HG03175 (cell line): Measurements from ENCODE around the gene OR2B2.
"Not testable (repeated sequence)": the region's sequence is repeated elsewhere in the genome, so short reads cannot be mapped to it uniquely, and the experiment has no call there.

Source experiments
- ATAC-seq: cut with Tn5 transposase; IDR thresholded peaks from one replicate; pipeline ENCODE4 v1.9.1; 2021; ENCODE audit warnings: mild to moderate bottlenecking, moderate library complexity; ENCODE audit not compliant: unreplicated experiment

Gene OR2B2

DNA sequence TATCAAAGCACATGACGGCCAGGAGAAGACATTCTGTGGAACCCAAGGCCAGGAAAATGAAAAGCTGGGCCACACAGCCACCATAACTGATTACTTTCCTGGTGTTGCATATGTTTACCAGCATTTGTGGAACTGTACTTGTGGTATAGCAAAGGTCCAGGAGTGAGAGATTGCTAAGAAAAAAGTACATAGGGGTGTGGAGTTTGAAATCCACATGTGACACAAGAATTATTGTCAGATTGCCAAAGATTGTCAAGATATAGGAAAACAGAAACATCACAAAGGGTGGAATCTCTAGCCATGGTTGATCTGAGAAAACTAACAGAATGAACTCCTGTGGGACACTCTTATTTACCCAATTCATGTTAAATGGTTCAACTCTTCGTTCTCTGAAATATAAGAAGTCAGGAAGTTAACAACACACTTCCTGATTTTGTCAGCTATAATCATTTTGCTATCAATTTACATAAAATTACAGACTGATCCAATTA lies at the start of gene OR2B2:
Gene OR2B2 (minus strand): TSS at position 441 of the 491 bp plus-strand sequence. CDS start 77 bp downstream, at position 364.
- no peak for ATAC-seq

DNA sequence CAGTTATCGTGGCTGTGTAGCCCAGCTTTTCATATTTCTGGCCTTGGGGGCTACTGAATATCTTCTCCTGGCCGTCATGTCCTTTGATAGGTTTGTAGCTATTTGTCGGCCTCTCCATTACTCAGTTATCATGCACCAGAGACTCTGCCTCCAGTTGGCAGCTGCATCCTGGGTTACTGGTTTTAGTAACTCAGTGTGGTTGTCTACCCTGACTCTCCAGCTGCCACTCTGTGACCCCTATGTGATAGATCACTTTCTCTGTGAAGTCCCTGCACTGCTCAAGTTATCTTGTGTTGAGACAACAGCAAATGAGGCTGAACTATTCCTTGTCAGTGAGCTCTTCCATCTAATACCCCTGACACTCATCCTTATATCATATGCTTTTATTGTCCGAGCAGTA lies 45.3 kb upstream of the OR2B2 start:
- no peak for ATAC-seq

DNA sequence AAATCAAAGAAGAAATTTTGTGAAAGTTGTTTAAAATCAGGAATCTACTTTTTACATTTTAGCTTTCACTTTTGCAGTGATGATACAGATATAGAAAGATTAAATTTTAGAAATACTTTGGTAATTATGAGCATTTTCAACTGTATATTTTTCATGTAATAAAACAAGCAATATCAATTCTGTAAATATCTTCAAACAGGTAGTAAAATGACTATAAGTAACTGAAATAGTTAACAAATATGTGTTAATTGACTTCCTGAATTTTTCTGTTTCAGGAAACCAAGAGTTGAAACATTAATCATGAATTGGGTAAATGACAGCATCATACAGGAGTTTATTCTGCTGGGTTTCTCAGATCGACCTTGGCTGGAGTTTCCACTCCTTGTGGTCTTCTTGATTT lies 44.7 kb upstream of the OR2B2 start, which contains the start of gene OR2B6:
Gene OR2B6 (plus strand): TSS at position 301 of the 400 bp plus-strand sequence. CDS start 0 bp downstream, at position 301.
- ATAC-seq, result no peak

DNA sequence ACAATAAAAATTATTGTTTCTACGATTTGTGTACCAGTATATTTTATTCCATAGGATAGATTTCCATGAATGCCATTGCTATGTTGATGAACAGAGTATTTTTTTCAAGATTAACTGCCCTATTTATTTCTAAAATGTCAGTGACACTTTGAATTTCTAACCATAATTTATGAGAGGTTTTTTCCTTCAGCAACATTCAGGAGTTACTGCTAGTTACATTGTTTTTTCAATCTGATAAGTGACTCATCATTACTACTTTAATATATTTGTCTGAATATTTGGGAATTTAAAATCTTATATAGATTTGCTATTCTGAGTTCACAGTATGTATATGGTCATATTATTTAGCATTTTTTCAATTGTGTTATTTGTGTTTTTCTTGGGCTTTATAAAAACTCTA lies 38.8 kb upstream of the OR2B2 start:
- ATAC-seq, result no peak

DNA sequence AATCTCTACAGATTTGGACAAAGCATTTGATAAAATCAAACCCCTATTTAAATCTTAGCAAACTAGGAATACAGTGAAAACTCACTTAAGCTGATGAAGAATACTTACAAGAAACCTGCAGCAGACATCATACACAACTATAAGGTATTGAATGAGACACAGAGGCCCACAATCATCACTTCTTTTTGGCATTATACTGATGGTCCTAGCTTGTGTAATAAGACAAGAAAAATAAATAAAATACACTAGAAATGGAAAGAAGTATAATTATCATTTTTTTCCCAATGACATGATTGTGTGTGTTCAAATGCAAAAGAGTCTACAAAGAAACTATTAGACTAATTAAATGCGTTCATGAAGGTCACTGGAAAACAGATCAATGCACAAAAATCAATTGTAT lies 36.0 kb upstream of the OR2B2 start:
- ATAC-seq, result no peak

DNA sequence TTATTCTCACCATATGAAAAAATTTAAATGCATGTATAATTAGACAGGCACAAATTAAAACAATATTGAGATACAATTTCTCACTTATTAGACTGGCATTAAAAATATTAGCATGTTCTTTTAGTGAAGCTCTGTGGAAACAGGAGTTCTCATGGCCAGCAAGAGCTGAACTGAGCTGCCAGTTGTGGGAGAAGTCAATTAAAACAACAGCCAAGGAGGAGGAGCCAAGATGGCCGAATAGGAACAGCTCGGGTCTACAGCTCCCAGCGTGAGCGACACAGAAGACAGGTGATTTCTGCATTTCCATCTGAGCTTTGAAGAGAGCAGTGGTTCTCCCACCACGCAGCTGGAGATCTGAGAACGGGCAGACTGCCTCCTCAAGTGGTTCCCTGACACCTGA lies 30.9 kb upstream of the OR2B2 start:
- ATAC-seq, result not testable (repeated sequence)

DNA sequence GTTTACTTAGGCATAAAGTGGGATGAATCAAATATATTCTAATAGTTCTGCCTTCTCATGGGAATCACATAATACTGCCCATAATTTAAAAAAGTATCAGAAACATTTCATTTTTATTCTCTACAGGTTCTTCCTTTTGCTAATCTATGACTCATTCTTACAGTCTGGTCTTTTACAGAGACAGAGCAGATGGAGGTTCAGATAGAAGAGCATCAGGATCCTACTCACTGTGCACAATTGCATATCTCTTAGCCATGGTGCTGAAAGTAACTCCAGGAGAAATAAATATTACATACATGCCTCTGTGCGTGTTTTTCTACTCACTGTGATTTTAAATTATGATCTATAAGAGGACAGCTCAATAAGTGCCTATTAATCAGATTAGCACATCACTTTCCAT lies 28.6 kb upstream of the OR2B2 start:
- no peak for ATAC-seq

DNA sequence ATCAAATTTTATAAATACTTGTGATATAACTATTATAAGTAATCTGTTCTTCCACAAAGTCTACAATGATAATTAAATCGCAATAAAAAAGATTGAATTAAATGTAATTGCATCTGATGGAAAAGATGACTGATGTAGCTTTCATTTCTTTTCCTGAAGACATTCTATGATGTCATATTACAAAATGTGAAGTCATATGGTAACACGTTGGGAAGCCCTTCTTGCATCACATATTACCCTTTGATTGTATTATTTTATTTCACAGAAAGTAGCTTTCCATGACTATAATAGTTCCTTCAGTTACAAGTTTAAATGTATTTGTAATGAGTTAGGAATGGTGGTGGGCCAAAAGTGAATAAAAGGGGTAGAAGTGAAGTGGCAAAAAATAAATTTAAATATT lies 19.0 kb upstream of the OR2B2 start:
- ATAC-seq, result no peak

DNA sequence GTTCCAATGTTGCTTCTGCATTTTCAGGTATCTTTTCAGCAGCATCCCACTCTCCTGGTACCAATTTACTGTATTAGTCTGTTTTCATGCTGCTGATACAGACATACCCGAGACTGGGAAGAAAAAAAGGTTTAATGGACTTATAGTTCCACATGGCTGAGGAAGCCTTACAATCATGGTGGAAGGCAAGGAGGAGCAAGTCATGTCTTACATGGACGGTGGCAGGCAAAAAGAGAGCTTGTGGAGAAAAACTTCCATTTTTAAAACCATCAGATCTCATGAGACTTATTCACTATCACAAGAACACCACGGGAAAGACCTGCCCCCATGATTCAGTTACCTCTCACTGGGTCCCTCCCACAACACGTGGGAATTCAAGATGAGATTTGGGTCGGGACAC lies 17.7 kb upstream of the OR2B2 start:
- ATAC-seq, result not testable (repeated sequence)

DNA sequence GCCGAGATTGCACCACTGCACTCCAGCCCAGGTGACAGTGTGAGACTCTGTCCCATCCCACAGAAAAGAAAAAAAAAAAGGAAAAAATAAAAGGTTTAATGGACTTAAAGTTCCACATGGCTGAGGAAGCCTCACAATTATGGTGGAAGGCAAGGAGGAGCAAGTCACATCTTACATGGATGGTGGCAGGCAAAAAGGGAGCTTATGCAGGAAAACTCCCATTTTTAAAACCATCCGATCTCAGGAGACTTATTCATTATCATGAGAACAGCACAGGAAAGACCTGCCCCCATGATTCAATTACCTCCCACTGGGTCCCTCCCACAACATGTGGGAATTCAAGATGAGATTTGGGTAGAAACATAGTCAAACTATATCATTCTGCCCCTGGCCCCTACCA lies 15.8 kb upstream of the OR2B2 start:
- not testable (repeated sequence) for ATAC-seq

DNA sequence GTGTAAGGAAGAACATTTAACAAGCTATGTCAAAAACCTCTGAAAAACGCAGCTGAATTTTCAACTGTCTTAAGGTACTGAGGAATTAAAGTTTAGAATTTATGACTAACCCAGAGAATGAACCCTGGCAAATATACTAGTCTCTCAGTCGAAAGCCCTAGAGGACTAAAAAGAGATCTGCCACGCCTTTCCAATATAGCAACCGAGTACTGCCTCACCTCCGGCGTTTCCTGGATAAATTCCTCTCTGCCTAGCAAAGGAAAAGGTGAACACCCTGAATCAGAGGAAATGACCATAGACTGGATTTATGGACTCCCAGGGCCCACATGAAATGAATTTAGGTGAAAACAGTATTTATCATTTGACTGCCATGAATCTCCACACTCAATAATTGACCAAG lies 12.0 kb upstream of the OR2B2 start:
- no peak for ATAC-seq

DNA sequence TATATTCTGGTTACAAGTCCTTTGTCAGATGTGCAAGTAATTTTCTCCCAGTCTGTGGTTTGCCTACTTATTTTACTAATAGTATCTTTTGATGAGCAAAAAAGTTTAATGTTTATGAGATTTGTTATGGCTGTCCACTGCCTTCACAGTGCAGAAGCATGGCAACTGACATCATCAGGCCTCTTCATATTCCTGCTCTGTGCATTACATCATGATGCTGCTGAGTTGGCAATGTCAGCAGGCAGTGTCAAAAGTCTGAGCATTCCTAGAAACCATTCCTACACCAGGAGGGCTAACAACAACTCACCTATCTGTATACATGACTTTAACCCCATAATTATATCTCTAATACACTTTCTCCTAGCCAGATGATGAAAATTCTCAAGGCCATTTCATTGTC lies 10.8 kb upstream of the OR2B2 start:
- no peak for ATAC-seq

DNA sequence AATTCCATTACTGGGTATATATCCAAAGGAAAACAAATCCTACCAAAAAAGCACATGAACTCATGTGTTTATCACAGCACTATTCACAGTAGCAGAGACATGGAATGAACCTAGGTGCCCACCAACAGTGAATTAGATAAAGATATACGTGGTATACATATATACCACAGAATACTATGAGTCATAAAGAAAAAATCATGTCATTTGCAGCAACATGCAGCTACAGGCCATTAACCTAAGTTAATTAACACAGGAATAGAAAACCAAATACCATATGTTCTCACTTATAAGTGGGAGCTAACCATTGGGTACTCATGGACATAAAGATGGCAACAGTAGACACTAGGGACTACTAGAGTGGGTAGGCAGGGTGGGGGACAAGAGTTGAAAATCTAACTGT lies 4.2 kb downstream of the OR2B2 start:
- no peak for ATAC-seq

DNA sequence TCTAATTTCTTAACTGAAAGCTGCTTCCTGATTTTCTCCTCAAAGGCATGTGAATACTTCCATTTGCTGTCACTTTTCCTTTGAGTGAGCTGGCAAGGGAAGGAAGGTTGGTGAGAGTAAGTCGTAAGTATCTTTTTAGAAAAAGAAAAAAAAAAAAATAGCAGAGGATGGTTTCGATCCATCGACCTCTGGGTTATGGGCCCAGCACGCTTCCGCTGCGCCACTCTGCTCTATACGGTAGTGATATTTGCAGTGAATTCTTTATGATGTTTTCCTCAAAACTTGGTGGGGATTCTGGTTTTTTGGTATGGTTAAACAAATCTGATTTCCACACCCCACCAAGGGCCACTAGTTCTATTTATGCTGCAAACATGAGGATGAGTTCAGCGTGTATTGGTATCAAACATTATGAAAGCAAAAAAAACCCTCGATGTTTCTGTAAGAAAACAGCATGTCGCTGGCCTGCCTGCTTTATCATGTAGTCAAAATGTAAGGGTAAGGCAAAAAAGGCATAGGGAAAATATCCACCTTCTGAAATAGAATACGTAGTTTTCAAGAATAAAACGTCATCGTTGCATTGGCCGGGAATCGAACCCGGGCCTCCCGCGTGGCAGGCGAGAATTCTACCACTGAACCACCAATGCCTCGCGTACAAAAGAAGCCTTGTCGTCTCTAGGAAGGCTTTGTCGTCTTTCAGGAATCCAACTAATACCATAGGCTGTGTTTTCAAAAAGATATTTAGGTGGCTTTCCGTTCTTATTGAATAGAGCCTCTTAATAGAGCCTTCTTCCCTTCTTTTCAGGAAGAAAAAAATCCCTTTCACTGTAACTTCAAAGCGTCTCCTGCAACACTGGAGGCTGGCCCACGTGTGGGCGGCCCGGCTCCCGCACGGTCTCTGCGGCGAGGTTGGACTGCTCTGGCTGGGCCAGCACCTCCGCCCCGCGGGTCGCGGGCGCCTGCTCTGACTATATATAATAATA lies 9.6 kb downstream of the OR2B2 start:
- ATAC-seq, result peak; percentile 73

DNA sequence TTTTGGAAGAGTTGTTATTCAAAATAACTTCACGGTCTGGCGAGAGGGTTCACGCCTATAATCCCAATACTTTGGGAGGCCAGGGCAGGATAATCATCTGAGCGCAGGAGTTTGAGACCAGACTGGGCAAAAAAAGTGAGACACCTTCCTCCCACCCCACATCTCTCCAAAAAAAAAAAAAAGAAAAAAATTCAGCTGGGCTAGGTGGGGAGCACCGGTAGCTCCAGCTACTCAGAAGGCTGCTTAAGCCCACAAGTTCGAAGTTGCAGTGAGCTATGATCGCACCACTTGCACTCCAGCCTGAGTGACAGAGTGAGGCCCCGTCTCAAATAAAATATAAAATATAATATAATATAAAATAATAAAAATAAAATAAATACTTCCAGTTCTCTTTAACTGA lies 10.4 kb downstream of the OR2B2 start:
- ATAC-seq, result no peak

DNA sequence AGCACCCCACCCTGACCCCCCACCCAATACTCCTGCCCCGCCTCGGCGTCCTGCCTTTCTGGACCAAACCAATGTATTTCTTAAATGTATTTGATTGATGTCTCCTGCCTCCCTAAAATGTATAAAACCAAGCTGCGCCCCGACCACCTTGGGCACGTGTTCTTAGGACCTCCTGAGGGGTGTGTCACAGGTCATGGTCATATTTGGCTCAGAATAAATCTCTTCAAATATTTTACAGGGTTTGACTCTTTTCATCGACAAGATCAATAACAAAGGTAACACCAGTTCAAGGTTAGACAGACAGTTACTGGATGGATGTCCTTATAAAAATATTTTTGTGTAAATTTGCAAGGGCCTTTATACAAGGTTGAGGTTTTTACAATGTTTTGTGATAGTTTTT lies 12.0 kb downstream of the OR2B2 start:
- not testable (repeated sequence) for ATAC-seq

DNA sequence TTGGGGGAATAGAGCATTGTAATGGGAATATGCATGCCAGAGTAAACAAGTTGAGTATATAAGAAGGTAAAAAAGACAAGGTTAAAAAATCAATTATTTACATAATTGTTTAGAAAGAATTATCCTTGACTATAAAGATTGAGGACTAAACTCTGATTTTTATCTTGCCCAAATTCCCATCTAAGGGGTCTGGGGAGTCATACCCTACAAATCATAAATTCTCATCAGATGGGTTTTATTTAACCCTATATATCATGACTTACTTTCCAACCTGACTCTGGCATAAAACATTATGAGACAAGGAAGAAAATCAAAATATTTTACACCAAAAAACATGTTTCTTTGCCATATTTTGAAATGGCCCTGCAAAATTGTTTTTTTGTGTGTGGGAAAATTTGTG lies 12.7 kb downstream of the OR2B2 start:
- no peak for ATAC-seq

DNA sequence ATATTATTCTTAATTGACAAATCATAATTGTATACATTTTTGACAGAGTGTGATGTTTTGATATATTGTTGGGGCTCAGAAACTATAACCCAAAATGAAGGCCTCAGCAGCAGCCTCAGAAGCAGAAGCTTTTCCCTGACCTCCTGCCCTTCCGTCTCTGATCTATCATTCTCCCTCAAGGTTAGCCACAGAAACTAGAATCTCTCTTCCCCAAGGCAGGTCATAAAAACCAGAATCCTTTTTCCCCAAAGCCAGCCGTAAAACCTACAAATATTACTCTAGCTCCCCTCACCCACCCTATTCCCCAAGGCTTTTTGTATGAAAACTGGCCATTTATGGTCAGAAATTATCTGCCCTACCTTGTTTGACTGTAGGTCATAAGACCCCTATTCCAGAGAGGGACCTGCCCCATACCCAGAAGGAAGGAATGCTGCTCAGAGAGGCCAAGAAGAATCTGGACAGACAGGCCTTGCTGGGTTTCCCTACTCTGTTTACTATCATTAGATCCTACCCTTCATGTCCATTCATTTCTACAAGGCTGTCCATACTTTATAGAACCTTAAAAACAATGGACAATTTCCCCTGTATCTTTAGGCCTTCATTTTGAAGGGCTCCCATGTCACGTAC lies 14.5 kb downstream of the OR2B2 start:
- ATAC-seq, result no peak

DNA sequence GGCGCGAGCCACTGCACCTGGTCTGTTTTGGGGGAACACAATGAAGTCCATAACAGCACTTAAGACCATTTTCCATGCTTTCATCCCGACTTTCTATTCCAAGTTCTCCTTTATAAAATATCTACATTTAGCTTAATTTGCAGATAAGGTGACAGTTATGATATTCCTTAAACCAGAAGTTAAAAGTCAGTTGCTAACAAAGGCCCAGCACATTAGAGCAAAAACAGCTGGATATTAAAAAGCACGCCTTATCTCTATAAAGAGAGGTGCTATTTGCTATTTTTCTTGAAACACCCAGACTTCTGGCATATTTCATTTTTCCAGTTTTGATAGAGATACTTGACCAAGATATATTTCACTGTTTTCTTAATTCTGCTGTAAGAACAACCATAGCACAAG lies 15.8 kb downstream of the OR2B2 start:
- ATAC-seq, result no peak

DNA sequence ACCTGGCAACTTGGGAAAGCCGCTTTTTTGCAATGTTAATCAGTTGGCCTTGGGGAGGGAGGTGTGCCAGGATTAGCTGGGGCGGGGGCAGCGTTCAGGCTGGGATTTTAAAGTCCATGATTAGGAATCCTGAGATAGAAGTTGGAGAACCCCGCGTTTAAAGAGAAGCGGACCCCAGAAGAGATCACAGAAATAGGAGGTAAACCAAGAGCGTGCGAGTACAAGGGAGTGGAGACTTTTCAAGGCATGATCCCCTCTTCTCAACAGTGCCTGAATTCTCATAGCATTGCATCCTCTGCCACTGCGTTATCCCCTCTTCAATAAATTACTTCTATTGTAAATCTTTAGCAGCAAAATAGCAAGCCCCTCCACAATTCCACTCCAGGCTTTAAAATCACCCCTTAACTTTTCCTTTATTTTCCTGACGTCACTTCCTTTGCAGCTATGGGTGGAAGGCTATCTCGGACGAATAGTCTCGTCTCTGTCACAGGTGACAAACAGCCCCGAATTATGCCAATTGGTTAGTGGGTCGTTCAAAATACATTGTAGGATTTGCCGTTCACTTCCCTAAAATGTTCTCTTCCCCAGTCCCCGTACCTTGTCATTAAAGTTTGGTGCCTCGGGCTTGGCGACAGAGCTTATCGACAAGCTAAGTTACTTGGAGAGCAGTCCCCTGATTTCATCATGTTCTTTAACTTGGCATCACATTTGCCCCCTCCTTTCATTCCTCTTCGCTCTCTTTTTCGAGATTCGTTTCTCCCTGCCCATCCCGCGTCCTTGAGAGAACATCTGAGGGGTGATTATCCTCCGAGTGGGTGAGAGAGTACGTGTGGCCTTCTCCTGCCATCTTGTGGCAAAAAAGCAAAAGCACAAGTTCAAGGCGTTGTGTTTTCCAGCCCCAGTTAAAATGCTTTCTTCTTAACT lies 17.1 kb downstream of the OR2B2 start:
- ATAC-seq, result no peak
